Measurements from ENCODE around the gene MITF. TPM values are rescaled to one million over a fixed set of nuclear protein-coding genes. Genes with fewer than 3 reads are reported as not detected.

The MITF gene
- total RNA-seq, 1 donor from 2014 or later, result 6.0 TPM

GRCh38 chr3:69770219-69770618 is 31.0 kb downstream of the MITF start:
- H3K27ac ChIP-seq (ENCODE audit: low read depth, low read length), result peak overlapping the region; percentile 45
- H3K4me2 ChIP-seq (ENCODE audit: low read length), result peak overlapping the region; percentile 40
- no peak for TF ChIP-seq CTCF (IDR thresholded peaks at IDR 0.05; ENCODE audit: insufficient read depth, low read depth, low read length)
- no peak for TF ChIP-seq EZH2 (IDR thresholded peaks at IDR 0.05; ENCODE audit: insufficient read depth, low read length)
- DNase-seq (ENCODE audit: low read depth) (peak; percentile 72), FAIRE-seq (no peak)
- H3K27me3 ChIP-seq (ENCODE audit: insufficient read depth, low read length), result no peaks in the 10 kb centered on the region
- Mint-ChIP-seq H3K27ac (ENCODE audit: unreplicated experiment) (peak overlapping the region; percentile 75), H3K9me3 (ENCODE audit: unreplicated experiment) (no peaks in the 10 kb centered on the region), H3K4me1 (ENCODE audit: low read depth, unreplicated experiment) (peaks cover 34% of the 10 kb centered on the region), H3K36me3 (ENCODE audit: low read depth, unreplicated experiment) (peaks cover 2% of the 10 kb centered on the region), H3K4me3 (ENCODE audit: unreplicated experiment) (no peak overlapping the region), H3K27me3 (ENCODE audit: low read depth, unreplicated experiment) (no peaks in the 10 kb centered on the region)
- H2AFZ ChIP-seq (ENCODE audit: low read depth, low read length), result no peak overlapping the region
- peaks cover 15% of the 10 kb centered on the region for H3K4me1 ChIP-seq (ENCODE audit: insufficient read depth, low read length)
- no peaks in the 10 kb centered on the region for H3K79me2 ChIP-seq (ENCODE audit: insufficient read depth, low read length)
- no peak overlapping the region for H3K9ac ChIP-seq (ENCODE audit: low read length)
- no peaks in the 10 kb centered on the region for H3K9me3 ChIP-seq (ENCODE audit: insufficient read depth, low read depth, low read length)
- H3K4me3 ChIP-seq (ENCODE audit: insufficient read depth, low read depth, low read length), result no peak overlapping the region
- no peaks in the 10 kb centered on the region for H3K36me3 ChIP-seq (ENCODE audit: insufficient read depth, low read length)
- no peaks in the 10 kb centered on the region for H4K20me1 ChIP-seq (ENCODE audit: insufficient read depth, low read length)

- peak overlapping the region; percentile 40 for H3K4me2 ChIP-seq (ENCODE audit: low read length)
- H3K9ac ChIP-seq (ENCODE audit: low read length), result no peak overlapping the region
- no peak for TF ChIP-seq CTCF (IDR thresholded peaks at IDR 0.05; ENCODE audit: insufficient read depth, low read depth, low read length)
- no peak for TF ChIP-seq EZH2 (IDR thresholded peaks at IDR 0.05; ENCODE audit: insufficient read depth, low read length)
- peak; percentile 55 for DNase-seq (ENCODE audit: low read depth)
- Mint-ChIP-seq H3K27ac (ENCODE audit: unreplicated experiment) (peak overlapping the region; percentile 75), H3K4me3 (ENCODE audit: unreplicated experiment) (no peak overlapping the region), H3K9me3 (ENCODE audit: unreplicated experiment) (no peaks in the 10 kb centered on the region), H3K36me3 (ENCODE audit: low read depth, unreplicated experiment) (peaks cover 2% of the 10 kb centered on the region), H3K4me1 (ENCODE audit: low read depth, unreplicated experiment) (peaks cover 34% of the 10 kb centered on the region), H3K27me3 (ENCODE audit: low read depth, unreplicated experiment) (no peaks in the 10 kb centered on the region)
- no peak overlapping the region for H3K27ac ChIP-seq (ENCODE audit: low read depth, low read length)
- no peaks in the 10 kb centered on the region for H3K9me3 ChIP-seq (ENCODE audit: insufficient read depth, low read depth, low read length)
- H3K27me3 ChIP-seq (ENCODE audit: insufficient read depth, low read length), result no peaks in the 10 kb centered on the region
- H3K79me2 ChIP-seq (ENCODE audit: insufficient read depth, low read length), result no peaks in the 10 kb centered on the region
- H3K36me3 ChIP-seq (ENCODE audit: insufficient read depth, low read length), result no peaks in the 10 kb centered on the region
- H3K4me3 ChIP-seq (ENCODE audit: insufficient read depth, low read depth, low read length), result no peak overlapping the region
- H4K20me1 ChIP-seq (ENCODE audit: insufficient read depth, low read length), result no peaks in the 10 kb centered on the region
- H3K4me1 ChIP-seq (ENCODE audit: insufficient read depth, low read length), result peaks cover 15% of the 10 kb centered on the region
- no peak for FAIRE-seq
- H2AFZ ChIP-seq (ENCODE audit: low read depth, low read length), result no peak overlapping the region
Measured at GRCh38 chr3:69770976-69771634, 31.8 kb downstream of the MITF start.

- Histone ChIP-seq H3K27ac (ENCODE audit: low read depth, low read length) (no peak overlapping the region), H4K20me1 (ENCODE audit: insufficient read depth, low read length) (no peaks in the 10 kb centered on the region), H3K4me3 (ENCODE audit: insufficient read depth, low read depth, low read length) (no peak overlapping the region), H3K9ac (ENCODE audit: low read length) (no peak overlapping the region), H3K27me3 (ENCODE audit: insufficient read depth, low read length) (no peaks in the 10 kb centered on the region), H3K4me2 (ENCODE audit: low read length) (no peak overlapping the region), H3K4me1 (ENCODE audit: insufficient read depth, low read length) (peaks cover 15% of the 10 kb centered on the region), H2AFZ (ENCODE audit: low read depth, low read length) (no peak overlapping the region), H3K79me2 (ENCODE audit: insufficient read depth, low read length) (no peaks in the 10 kb centered on the region), H3K9me3 (ENCODE audit: insufficient read depth, low read depth, low read length) (no peaks in the 10 kb centered on the region), H3K36me3 (ENCODE audit: insufficient read depth, low read length) (no peaks in the 10 kb centered on the region)
- Mint-ChIP-seq H3K27me3 (ENCODE audit: low read depth, unreplicated experiment) (no peaks in the 10 kb centered on the region), H3K4me1 (ENCODE audit: low read depth, unreplicated experiment) (peaks cover 34% of the 10 kb centered on the region), H3K9me3 (ENCODE audit: unreplicated experiment) (no peaks in the 10 kb centered on the region), H3K4me3 (ENCODE audit: unreplicated experiment) (no peak overlapping the region), H3K27ac (ENCODE audit: unreplicated experiment) (no peak overlapping the region), H3K36me3 (ENCODE audit: low read depth, unreplicated experiment) (peaks cover 2% of the 10 kb centered on the region)
- FAIRE-seq (no peak), DNase-seq (ENCODE audit: low read depth) (no peak)
- no peak for TF ChIP-seq CTCF (IDR thresholded peaks at IDR 0.05; ENCODE audit: insufficient read depth, low read depth, low read length)
- TF ChIP-seq EZH2 (IDR thresholded peaks at IDR 0.05; ENCODE audit: insufficient read depth, low read length), result no peak
Measured at GRCh38 chr3:69772152-69772867, 33.0 kb downstream of the MITF start.
